HL-60 (cell line): ENCODE measurements around the gene GPN3.

ENCODE experiments used
- DNase-seq, 2 experiments: peaks; one replicate each; pipeline ENCODE4 v3.0.0-alpha.2; 2010 to 2020; ENCODE audit warnings: low read depth in 1 of 2, low spot score in 1 of 2
- H3K27ac ChIP-seq: fragments of 250-450 bp; sonication (Bioruptor Pico); replicated peaks from 2 replicates; pipeline ENCODE4 v1.5.1; 2020; ENCODE audit warnings: mild to moderate bottlenecking, moderate library complexity
- H3K27me3 ChIP-seq: fragments of 250-450 bp; sonication (Bioruptor Pico); 2 replicates; pipeline ENCODE4 v1.5.1; 2021; ENCODE audit warnings: mild to moderate bottlenecking, moderate library complexity; ENCODE audit not compliant: insufficient read depth, poor library complexity, severe bottlenecking
- H3K4me3 ChIP-seq: replicated peaks from 2 replicates; pipeline ENCODE4 v1.5.1; 2011; ENCODE audit warnings: mild to moderate bottlenecking, control low read depth, low read length; ENCODE audit not compliant: insufficient read depth
- GABPA ChIP-seq: IDR thresholded peaks from 2 replicates; pipeline ENCODE4 v1.6.1; 2012; ENCODE audit warnings: low read depth
- POLR2AphosphoS5 ChIP-seq: IDR thresholded peaks from 2 replicates; pipeline ENCODE4 v1.6.1; 2012; ENCODE audit warnings: low read depth
- SPI1 ChIP-seq: IDR thresholded peaks from 2 replicates; pipeline ENCODE4 v1.6.1; 2012; ENCODE audit warnings: low read depth, mild to moderate bottlenecking, borderline replicate concordance
- TF ChIP-seq, protein P1 (sequence below): IDR thresholded peaks from one replicate; pipeline ENCODE4 v1.5.1; 2011; ENCODE audit warnings: low read length, control low read depth, inconsistent platforms; ENCODE audit not compliant: insufficient read depth
- TF ChIP-seq, protein P2 (sequence below): IDR thresholded peaks from 2 replicates; pipeline ENCODE4 v1.6.1; 2012; ENCODE audit warnings: low read depth; ENCODE audit not compliant: insufficient replicate concordance

The GPN3 gene

DNA sequence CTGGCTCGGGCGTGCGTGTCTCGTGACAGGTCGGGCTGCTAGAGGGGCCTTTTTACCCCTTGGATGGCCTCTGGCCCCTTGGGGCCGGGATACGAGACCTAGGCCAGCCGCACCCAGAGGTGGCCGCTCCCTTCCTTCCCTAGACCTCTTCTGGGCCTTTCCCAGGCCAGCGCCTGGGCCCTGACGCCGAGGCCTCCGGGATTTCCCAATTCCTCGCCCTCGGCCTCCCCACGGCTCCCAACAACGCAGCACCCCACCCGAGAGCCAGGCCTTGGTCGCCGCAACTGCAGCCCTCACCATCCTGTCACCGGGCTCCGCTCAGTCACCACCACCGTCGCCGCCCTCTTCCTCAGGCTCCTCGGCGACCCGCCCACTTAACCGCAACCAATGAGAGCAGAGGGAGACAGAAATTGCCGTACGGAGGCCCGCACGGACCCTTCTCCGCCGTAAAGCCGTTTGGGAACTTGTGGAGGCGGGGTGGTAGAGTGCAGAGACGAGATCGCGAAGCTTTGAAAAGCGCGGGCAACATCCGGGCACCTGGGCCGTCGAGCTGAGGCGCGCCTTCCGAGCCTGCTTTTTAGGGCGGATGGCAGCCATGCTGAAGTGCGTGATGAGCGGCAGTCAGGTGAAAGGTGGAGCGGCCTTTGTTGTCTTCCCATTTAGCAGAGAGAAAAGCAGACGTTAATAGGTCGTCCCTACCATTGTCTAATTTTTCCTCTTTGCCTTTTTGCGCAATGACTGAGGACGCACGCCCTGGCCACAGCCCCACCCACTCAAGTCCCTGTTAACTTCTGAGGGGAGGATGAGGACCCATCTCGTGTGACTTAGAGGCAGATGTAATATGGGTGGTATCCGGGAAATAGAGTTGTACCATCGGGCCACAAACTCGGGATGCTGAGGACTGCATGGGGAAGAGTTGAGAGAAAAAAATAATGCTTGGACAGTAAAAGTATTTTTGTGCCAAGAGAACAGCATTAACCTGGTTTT lies 34.0 kb upstream of the GPN3 start, which contains the start of the genes RAD9B and VPS29:
TSS of gene RAD9B (plus strand) at position 580 of the 987 bp plus-strand sequence. CDS start at position 587, 7 bp downstream.
TSS of gene VPS29 (minus strand) at position 360 of the 987 bp plus-strand sequence. CDS start at position 300, 60 bp downstream.
- peak; percentile 99 to 100 for DNase-seq
- peak; percentile 25; the same call in 1 of the 2 replicates for TF ChIP-seq SPI1
- TF ChIP-seq POLR2AphosphoS5: peak; percentile 96
- TF ChIP-seq GABPA: no peak; the same call in 1 of the 2 replicates
- TF ChIP-seq, protein P1, sequence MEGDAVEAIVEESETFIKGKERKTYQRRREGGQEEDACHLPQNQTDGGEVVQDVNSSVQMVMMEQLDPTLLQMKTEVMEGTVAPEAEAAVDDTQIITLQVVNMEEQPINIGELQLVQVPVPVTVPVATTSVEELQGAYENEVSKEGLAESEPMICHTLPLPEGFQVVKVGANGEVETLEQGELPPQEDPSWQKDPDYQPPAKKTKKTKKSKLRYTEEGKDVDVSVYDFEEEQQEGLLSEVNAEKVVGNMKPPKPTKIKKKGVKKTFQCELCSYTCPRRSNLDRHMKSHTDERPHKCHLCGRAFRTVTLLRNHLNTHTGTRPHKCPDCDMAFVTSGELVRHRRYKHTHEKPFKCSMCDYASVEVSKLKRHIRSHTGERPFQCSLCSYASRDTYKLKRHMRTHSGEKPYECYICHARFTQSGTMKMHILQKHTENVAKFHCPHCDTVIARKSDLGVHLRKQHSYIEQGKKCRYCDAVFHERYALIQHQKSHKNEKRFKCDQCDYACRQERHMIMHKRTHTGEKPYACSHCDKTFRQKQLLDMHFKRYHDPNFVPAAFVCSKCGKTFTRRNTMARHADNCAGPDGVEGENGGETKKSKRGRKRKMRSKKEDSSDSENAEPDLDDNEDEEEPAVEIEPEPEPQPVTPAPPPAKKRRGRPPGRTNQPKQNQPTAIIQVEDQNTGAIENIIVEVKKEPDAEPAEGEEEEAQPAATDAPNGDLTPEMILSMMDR: no peak
- TF ChIP-seq, protein P2, sequence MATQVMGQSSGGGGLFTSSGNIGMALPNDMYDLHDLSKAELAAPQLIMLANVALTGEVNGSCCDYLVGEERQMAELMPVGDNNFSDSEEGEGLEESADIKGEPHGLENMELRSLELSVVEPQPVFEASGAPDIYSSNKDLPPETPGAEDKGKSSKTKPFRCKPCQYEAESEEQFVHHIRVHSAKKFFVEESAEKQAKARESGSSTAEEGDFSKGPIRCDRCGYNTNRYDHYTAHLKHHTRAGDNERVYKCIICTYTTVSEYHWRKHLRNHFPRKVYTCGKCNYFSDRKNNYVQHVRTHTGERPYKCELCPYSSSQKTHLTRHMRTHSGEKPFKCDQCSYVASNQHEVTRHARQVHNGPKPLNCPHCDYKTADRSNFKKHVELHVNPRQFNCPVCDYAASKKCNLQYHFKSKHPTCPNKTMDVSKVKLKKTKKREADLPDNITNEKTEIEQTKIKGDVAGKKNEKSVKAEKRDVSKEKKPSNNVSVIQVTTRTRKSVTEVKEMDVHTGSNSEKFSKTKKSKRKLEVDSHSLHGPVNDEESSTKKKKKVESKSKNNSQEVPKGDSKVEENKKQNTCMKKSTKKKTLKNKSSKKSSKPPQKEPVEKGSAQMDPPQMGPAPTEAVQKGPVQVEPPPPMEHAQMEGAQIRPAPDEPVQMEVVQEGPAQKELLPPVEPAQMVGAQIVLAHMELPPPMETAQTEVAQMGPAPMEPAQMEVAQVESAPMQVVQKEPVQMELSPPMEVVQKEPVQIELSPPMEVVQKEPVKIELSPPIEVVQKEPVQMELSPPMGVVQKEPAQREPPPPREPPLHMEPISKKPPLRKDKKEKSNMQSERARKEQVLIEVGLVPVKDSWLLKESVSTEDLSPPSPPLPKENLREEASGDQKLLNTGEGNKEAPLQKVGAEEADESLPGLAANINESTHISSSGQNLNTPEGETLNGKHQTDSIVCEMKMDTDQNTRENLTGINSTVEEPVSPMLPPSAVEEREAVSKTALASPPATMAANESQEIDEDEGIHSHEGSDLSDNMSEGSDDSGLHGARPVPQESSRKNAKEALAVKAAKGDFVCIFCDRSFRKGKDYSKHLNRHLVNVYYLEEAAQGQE: peak; percentile 60
- H3K27me3 ChIP-seq: no peaks in the 10 kb centered on the region
- peak within 1 kb of the TSS; percentile 73 for H3K4me3 ChIP-seq
- peak within 1 kb of the TSS; percentile 98 for H3K27ac ChIP-seq

DNA sequence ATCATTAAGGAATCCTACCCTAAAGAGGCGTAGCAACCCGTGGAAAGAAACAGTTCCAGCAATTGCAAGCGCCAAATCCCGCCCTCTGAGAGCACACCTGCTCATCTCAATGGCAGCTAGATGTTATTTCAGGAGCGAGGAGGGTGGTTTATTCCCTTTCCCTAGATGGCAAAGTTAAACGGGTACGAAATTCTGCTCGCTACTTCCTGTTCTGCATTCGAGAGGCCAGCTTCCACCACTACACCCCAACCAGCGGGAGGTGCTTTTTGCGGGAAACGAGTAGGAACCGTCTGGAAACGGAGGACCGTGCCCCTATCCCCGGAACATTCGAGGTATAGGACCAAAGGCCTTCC lies 33.3 kb upstream of the GPN3 start:
- TF ChIP-seq SPI1: peak; percentile 47; the same call in 1 of the 2 replicates
- no peak; the same call in 1 of the 2 replicates for TF ChIP-seq POLR2AphosphoS5
- TF ChIP-seq GABPA: no peak
- TF ChIP-seq, protein P1: no peak
- DNase-seq: peak in 1 of 2 experiments; percentile 88
- Histone ChIP-seq H3K4me3 (peak overlapping the region; percentile 73), H3K27ac (peak overlapping the region; percentile 98), H3K27me3 (no peaks in the 10 kb centered on the region)

DNA sequence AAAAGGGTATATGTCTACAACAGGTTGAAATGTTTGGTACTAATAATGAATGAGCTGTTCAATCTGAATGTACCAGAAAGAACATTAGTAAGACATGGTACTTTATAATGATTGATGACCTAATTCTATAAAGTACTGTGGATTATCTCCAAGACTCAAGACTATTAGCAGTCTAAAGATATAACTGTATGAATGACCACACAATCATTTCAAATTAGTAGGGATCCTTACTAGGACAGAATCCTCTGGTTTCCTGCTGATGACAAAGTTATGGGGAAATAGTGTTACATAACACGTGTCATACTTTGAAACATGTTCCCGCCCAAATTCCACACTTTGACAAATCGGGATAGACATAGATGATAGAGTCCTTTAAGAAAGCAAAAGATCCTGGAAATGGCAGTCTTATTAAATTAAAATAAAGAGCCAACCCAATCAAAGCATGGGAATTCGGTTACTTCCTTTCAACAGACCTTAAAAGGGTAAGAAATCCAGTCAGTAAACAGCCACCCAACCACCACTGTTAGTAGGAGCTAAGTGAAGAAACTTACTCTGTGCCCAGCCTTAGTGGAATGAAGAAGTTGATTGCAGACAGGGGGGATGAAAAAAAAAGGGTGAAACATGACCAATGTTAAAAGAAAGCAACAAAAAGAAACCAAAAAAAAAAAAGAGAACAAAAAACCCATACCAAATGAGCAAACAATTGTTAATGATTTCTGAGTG lies 31.1 kb upstream of the GPN3 start:
- peak; percentile 56 to 77 for DNase-seq
- no peak overlapping the region for H3K4me3 ChIP-seq
- H3K27ac ChIP-seq: peak overlapping the region; percentile 98
- no peaks in the 10 kb centered on the region for H3K27me3 ChIP-seq
- no peak for TF ChIP-seq POLR2AphosphoS5
- TF ChIP-seq, protein P1: no peak

DNA sequence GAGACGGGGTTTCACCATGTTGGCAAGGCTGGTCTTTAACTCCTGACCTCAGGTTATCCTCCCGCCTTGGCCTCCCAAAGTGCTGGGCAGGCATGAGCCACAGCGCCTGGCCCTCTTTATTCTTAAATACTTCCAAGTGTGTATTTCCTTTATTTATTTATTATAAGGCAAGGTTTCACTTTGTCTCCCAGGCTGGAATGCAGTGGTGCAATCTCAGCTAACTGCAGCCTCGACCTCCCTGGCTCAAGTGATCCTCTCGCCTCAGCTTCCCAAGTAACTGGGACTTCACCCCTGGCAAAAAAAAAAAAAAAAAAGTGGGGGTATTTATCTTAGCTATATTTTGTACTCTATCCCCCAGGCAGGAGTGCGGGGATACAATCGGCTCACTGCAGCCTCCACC lies 7.4 kb upstream of the GPN3 start:
- Histone ChIP-seq H3K4me3 (no peak overlapping the region), H3K27me3 (no peaks in the 10 kb centered on the region), H3K27ac (no peak overlapping the region)
- no peak for DNase-seq
- TF ChIP-seq, protein P1: no peak
- TF ChIP-seq GABPA: no peak
